Measurements from ENCODE around the gene RCC1. TPM values are rescaled to one million over a fixed set of nuclear protein-coding genes. Genes with fewer than 3 reads are reported as not detected.
"Not testable (repeated sequence)": the region's sequence is repeated elsewhere in the genome, so short reads cannot be mapped to it uniquely, and the experiment has no call there.

Gene RCC1
- polyA plus RNA-seq, 1 of the 3 experiments (the other 2 are of a cell fraction) = 61.0 TPM

DNA sequence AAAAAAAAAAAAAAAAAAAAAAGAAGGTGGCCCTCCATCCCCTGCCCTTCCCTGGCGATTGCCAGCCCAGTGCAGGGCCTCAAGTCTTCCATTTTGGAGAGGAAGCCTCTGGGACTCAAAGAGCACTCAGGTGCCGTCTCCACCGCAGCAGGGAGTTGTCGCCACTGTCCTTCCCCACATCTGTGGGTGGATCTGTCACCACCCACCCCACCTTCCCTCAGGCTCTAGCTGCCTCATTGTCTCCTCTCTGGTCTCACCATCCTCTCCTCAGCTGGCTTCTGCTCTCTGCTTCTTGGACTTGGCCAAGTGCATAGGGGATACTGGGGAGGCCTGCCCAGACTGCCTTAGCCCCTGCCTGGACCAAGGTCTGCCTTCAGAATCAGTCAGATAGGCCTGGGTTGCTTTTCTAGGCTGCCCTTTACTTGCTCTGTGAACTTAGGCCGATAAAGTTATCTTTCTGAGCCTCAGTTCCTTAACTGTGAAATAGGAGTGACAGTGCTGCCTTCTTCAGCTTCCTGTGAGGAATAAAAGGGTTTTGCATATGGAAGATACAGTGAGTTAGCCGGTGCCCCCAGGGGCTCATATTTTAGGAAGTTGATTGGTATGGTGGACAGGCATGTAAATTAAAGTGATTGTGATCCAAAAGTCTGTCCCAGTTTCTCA lies 15.8 kb downstream of the RCC1 start:
- Histone ChIP-seq H3K9ac (no peak overlapping the region), H3K4me2 (no peak overlapping the region), H3K4me1 (ENCODE audit: control insufficient read depth in 1 of 2, insufficient read depth in 2 of 2, low read depth in 1 of 2, low read length in 1 of 2) (peaks cover 4 to 12% of the 10 kb centered on the region in 2 experiments; a peak in 2 of 4 replicates), H3K27ac (ENCODE audit: low read depth in 2 of 2, low read length in 1 of 2) (no peak overlapping the region), H3K27me3 (ENCODE audit: insufficient read depth) (no peaks in the 10 kb centered on the region), H2AFZ (ENCODE audit: low read depth) (no peak overlapping the region), H4K20me1 (ENCODE audit: insufficient read depth) (peaks cover 13% of the 10 kb centered on the region), H3K4me3 (ENCODE audit: low read depth in 2 of 2, low read length in 1 of 2) (no peak overlapping the region), H3K9me3 (no peaks in the 10 kb centered on the region), H3F3A (replicated peaks; ENCODE audit: insufficient read depth) (peaks cover 18% of the 10 kb centered on the region), H3K36me3 (replicated peaks in 1 of 2; ENCODE audit: control insufficient read depth in 1 of 2, insufficient read depth in 2 of 2, low read length in 1 of 2) (peaks cover 2 to 3% of the 10 kb centered on the region in 2 experiments), H3K9me2 (no peaks in the 10 kb centered on the region), H3K79me2 (ENCODE audit: insufficient read depth) (peaks cover 82% of the 10 kb centered on the region)
- TF ChIP-seq MEF2A (IDR thresholded peaks at IDR 0.05; ENCODE audit: borderline replicate concordance, low read depth) (no peak), RXRA (IDR thresholded peaks at IDR 0.05; ENCODE audit: borderline replicate concordance, low read depth) (no peak), NFIC (IDR thresholded peaks at IDR 0.05; ENCODE audit: borderline replicate concordance) (no peak), CHD2 (IDR thresholded peaks at IDR 0.05; ENCODE audit: low read length, partially characterized antibody) (no peak), TEAD4 (IDR thresholded peaks at IDR 0.05; ENCODE audit: borderline replicate concordance, insufficient read depth) (no peak), NRF1 (IDR thresholded peaks at IDR 0.05; ENCODE audit: low read depth, low read length) (no peak), FOXJ3 (CRISPR knock-in tag; IDR thresholded peaks at IDR 0.05) (no peak), ELF1 (IDR thresholded peaks at IDR 0.05) (no peak), TAF1 (IDR thresholded peaks at IDR 0.05; ENCODE audit: borderline replicate concordance, low read depth, low read length) (no peak), FOXM1 (IDR thresholded peaks at IDR 0.05; ENCODE audit: low read depth) (no peak), RFX5 (IDR thresholded peaks at IDR 0.05; ENCODE audit: low read length) (no peak)
- TF ChIP-seq, protein P1, sequence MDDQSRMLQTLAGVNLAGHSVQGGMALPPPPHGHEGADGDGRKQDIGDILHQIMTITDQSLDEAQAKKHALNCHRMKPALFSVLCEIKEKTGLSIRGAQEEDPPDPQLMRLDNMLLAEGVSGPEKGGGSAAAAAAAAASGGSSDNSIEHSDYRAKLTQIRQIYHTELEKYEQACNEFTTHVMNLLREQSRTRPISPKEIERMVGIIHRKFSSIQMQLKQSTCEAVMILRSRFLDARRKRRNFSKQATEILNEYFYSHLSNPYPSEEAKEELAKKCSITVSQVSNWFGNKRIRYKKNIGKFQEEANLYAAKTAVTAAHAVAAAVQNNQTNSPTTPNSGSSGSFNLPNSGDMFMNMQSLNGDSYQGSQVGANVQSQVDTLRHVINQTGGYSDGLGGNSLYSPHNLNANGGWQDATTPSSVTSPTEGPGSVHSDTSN (IDR thresholded peaks at IDR 0.05) = no peak
- TF ChIP-seq, protein P2, sequence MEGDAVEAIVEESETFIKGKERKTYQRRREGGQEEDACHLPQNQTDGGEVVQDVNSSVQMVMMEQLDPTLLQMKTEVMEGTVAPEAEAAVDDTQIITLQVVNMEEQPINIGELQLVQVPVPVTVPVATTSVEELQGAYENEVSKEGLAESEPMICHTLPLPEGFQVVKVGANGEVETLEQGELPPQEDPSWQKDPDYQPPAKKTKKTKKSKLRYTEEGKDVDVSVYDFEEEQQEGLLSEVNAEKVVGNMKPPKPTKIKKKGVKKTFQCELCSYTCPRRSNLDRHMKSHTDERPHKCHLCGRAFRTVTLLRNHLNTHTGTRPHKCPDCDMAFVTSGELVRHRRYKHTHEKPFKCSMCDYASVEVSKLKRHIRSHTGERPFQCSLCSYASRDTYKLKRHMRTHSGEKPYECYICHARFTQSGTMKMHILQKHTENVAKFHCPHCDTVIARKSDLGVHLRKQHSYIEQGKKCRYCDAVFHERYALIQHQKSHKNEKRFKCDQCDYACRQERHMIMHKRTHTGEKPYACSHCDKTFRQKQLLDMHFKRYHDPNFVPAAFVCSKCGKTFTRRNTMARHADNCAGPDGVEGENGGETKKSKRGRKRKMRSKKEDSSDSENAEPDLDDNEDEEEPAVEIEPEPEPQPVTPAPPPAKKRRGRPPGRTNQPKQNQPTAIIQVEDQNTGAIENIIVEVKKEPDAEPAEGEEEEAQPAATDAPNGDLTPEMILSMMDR (IDR thresholded peaks at IDR 0.05) = no peak
- TF ChIP-seq, protein P3, sequence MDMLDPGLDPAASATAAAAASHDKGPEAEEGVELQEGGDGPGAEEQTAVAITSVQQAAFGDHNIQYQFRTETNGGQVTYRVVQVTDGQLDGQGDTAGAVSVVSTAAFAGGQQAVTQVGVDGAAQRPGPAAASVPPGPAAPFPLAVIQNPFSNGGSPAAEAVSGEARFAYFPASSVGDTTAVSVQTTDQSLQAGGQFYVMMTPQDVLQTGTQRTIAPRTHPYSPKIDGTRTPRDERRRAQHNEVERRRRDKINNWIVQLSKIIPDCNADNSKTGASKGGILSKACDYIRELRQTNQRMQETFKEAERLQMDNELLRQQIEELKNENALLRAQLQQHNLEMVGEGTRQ (IDR thresholded peaks at IDR 0.05; ENCODE audit: borderline replicate concordance, low read depth, low read length) = no peak
- ChIA-PET CTCF (interaction anchor here (2.9 kb wide), 1 partner anchor 82 kb away, joined by 14 read pairs; no protein-coding TSS in a partner anchor), POLR2A (interaction anchor here (0.7 to 1.5 kb wide), 2 partner anchors 58 to 60 kb away, joined by 3 to 6 read pairs; no protein-coding TSS in a partner anchor)
- no peak for DNase-seq
- 95% methylated on average over 6 of the region's 6 CpGs for WGBS (ENCODE audit: low lambda C conversion rate)

DNA sequence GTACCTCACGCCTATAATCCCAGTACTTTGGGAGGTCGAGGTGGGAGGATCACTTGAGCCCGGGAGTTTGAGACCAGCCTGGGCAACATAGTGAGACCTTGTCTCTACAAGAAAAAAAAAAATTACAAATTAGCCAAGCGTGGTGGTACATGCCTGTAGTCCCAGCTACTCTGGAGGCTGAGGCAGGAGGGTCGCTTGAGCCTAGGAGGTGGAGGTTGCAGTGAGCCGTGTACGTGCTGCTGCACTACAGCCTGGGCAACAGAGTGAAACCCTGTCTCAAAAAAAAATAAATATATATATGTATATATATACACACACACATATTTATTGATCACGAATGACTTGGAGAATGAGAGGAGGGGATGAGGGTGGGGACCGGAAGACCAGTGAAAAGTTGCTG lies 16.7 kb downstream of the RCC1 start:
- H3K79me2 ChIP-seq (ENCODE audit: insufficient read depth) = peaks cover 91% of the 10 kb centered on the region
- not testable (repeated sequence) for H4K20me1 ChIP-seq (ENCODE audit: insufficient read depth); H3K27ac ChIP-seq (ENCODE audit: low read depth in 2 of 2, low read length in 1 of 2); H3K36me3 ChIP-seq (replicated peaks in 1 of 2; ENCODE audit: control insufficient read depth in 1 of 2, insufficient read depth in 2 of 2, low read length in 1 of 2); H3K27me3 ChIP-seq (ENCODE audit: insufficient read depth); H3K4me1 ChIP-seq (ENCODE audit: control insufficient read depth in 1 of 2, insufficient read depth in 2 of 2, low read depth in 1 of 2, low read length in 1 of 2); H2AFZ ChIP-seq (ENCODE audit: low read depth); H3K9me2 ChIP-seq; H3K9ac ChIP-seq; H3K4me2 ChIP-seq; H3K4me3 ChIP-seq (ENCODE audit: low read depth in 2 of 2, low read length in 1 of 2); H3K9me3 ChIP-seq; DNase-seq; H3F3A ChIP-seq (replicated peaks; ENCODE audit: insufficient read depth)
- CTCF ChIA-PET = interaction anchor here (1.3 to 2.9 kb wide), 2 partner anchors 59 to 81 kb away, joined by 4 to 14 read pairs; no protein-coding TSS in a partner anchor
- WGBS (ENCODE audit: low lambda C conversion rate) = over 99% methylated on average over 9 of the region's 9 CpGs
- POLR2A ChIA-PET = interaction anchor here (1.5 kb wide), 1 partner anchor 59 kb away, joined by 6 read pairs; no protein-coding TSS in a partner anchor

DNA sequence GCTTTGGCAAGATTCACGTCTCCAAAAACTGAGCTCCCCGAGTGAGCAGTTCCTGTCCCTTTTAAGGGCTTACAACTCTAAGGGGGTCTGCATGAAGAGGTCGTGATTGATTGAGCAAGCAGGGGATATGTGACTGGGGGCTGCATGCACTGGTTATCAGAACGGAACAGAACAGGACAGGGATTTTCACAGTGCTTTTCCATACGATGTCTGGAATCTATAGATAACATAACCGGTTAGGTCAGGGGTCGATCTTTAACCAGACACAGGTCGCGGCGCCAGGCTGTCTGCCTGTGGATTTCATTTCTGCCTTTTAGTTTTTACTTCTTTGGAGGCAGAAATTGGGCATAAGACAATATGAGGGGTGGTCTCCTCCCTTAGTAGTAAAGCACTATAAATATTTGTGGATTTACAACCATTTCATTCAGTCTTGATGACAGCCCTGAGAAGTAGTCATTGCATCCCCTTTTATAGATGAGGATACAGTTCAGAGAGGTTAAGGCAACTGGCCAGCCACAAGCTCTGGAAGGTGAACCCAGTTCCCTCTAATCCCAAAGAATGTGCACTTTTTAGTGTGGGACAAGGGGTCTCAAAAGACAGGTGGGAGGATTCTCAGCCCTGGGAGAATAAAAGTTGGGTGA lies 19.3 kb downstream of the RCC1 start:
- H3K4me1 ChIP-seq (ENCODE audit: control insufficient read depth in 1 of 2, insufficient read depth in 2 of 2, low read depth in 1 of 2, low read length in 1 of 2); H3K36me3 ChIP-seq (replicated peaks in 1 of 2; ENCODE audit: control insufficient read depth in 1 of 2, insufficient read depth in 2 of 2, low read length in 1 of 2); H3K9ac ChIP-seq; POLR2A ChIA-PET; H3K9me3 ChIP-seq; DNase-seq; H3K27me3 ChIP-seq (ENCODE audit: insufficient read depth); H4K20me1 ChIP-seq (ENCODE audit: insufficient read depth); H3K9me2 ChIP-seq; H3K27ac ChIP-seq (ENCODE audit: low read depth in 2 of 2, low read length in 1 of 2); H3K4me3 ChIP-seq (ENCODE audit: low read depth in 2 of 2, low read length in 1 of 2); H3K4me2 ChIP-seq; H2AFZ ChIP-seq (ENCODE audit: low read depth); H3F3A ChIP-seq (replicated peaks; ENCODE audit: insufficient read depth): not testable (repeated sequence)
- CTCF ChIA-PET = interaction anchor here (1.1 to 1.3 kb wide), 2 partner anchors 116 to 277 kb away, joined by 3 read pairs; no protein-coding TSS in a partner anchor
- H3K79me2 ChIP-seq (ENCODE audit: insufficient read depth) = peaks cover 94% of the 10 kb centered on the region
- WGBS (ENCODE audit: low lambda C conversion rate) = 94% methylated on average over 10 of the region's 10 CpGs

All from SK-N-SH (cell line).